Kidney tubule cell (primary cell): ENCODE measurements around the gene SLX4.

Experiments
- DNase-seq: peaks from one replicate; pipeline ENCODE4 v3.0.0-alpha.2; 2018; ENCODE audit warnings: low spot score

Gene SLX4

DNA sequence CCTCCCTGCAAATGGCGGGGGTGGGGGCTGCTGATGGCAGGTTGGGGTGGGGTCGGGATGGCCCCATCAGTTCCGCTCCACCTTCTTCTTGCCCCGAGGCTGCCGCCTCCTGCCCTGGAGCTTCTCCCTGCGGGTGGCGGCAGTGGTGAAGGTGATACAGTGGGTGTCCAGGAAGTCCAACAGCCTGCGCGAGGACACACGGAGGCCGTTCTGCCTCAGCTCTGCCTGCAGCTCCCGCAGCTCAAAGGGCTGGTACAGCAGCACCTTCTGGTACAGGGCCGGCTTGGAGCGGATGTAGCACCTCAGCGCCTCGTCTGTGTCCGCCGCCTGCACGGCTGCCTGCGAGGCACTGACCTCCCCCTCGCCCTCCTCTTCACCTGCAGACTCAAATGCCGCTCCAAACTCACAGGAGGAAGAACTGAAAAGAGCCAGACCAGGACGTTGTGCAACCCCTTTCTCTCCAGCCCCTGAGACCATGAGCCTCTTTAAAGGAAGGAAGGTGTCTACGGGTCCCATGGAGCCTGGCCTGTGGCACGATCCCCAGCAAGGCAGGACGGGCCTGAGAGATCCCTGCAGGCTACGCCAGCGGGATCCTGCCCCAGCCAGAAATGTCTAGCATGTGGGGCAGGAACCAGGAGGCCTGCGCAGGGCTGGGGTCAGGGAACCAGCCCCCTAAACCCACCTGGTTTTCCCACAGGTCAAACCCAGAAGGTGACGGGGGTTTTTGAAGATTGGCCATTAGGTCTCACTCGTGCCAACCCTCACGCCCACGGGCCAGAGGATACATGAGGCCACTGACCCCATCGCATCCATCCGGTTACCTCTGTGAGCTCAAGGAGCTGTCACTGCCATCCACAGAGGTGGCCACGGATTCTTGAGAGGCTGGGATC, 28.9 kb downstream of the SLX4 start:
- no peak for DNase-seq

DNA sequence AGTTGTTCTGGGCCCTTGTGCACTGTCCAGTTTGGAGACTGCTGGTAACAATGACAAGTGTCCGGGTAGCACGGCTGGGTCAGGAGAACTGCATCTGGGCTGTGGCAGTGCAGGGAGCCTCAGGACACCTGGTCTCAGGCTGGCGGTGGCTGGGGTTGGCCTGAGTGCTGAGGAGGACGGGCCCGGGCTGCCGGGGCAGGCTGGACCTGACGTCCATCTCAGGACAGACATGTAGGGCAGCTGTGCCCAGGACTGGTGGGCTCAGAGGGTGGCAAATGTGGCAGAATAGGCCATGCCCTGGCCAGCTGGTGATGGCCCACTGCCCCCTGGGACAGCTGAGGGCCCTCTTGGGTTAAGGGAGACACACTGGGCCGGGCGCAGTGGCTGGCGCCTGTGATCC, 30.0 kb downstream of the SLX4 start:
- DNase-seq: no peak

DNA sequence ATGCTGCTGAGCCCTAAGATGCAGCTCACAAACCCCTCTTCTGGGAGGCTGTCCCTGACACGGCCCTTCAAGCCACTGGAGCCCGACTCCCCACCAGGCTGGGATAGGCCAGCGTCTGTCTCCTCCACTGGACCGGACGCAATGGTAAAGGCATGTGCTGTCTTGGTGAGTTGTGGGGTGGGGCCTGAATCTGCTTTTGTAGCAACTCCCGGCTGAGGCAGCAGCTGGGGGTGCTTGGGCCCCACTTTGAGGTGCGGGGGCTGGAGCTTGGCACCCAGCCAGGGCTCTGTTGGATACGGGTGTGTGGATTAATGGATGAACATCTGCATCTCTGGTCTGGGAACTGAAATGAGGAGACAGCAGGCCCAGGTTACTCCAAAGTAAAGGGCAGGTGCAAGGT, 30.7 kb downstream of the SLX4 start:
- DNase-seq: no peak

DNA sequence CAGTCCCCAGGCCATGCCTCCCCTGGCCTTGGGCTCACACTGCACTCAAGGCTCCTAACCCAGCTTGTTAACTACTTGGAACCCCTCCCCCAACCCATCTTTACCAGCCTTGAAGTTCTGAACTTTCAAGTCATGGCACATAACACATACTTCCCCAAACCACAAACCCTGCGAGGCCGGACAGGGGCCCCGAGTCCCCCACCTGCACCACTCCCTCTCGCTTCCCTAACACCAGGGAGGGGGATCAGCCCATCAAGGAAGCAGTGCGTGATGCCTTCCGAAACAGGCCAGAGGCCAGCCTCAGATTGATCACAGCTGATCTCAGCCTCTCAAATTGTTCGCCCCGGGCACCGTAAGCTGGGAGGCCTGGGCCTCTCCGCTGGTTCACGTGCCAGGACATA, 31.2 kb downstream of the SLX4 start:
- no peak for DNase-seq

DNA sequence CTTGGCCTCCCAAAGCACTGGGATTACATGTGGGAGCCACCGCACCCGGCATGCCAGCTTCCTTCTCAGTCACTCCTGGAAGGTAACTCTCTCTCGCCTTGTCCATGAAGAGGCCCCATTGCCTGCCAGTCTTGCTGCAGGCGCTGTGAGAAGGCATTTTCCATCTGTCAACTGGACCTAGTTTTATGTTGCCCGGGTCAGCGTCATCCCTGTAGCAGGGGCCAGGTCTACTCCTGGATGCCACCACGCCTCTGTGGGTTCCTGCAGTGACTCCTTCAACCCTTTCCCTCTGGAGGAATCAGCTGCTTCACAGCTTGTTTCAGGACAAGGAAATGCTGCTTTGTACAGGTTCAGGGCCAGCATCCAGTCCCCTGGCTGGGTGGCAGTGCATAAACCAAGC, 31.6 kb downstream of the SLX4 start:
- no peak for DNase-seq

- no peak for DNase-seq
Observed at GRCh38 chr16:3578610-3579551, 32.5 kb downstream of the SLX4 start.

DNA sequence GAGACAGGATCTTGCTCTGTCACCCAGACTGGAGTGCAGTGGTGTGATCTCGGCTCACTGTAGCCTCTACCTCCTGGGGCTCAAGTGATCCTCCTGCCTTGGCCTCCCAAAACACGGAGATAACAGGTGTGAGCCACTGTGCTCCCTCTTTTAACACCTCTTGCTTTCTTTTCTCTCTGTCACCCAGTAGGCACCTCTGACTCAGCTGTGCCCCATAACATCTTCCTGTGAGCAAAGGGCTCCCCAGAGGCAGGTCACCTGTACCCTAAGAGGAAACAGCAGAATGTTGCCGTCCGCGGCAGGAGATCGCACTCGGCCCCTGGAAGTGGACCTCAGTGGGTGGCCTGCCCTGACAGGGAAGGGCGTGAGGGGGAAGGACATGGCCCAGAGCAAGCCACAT, 33.3 kb downstream of the SLX4 start:
- DNase-seq: no peak

GRCh38 chr16:3577302-3577752, 34.1 kb downstream of the SLX4 start, which contains the start of gene NLRC3:
NLRC3 (minus strand) TSS chr16:3577403; CDS start chr16:3565036, 12,367 bp downstream.
- DNase-seq: no peak

- no peak for DNase-seq
Observed at GRCh38 chr16:3576211-3576610, 35.2 kb downstream of the SLX4 start.

- no peak for DNase-seq
Observed at GRCh38 chr16:3575491-3575890, 35.9 kb downstream of the SLX4 start.

GRCh38 chr16:3574195-3574594, 37.2 kb downstream of the SLX4 start:
- no peak for DNase-seq

DNA sequence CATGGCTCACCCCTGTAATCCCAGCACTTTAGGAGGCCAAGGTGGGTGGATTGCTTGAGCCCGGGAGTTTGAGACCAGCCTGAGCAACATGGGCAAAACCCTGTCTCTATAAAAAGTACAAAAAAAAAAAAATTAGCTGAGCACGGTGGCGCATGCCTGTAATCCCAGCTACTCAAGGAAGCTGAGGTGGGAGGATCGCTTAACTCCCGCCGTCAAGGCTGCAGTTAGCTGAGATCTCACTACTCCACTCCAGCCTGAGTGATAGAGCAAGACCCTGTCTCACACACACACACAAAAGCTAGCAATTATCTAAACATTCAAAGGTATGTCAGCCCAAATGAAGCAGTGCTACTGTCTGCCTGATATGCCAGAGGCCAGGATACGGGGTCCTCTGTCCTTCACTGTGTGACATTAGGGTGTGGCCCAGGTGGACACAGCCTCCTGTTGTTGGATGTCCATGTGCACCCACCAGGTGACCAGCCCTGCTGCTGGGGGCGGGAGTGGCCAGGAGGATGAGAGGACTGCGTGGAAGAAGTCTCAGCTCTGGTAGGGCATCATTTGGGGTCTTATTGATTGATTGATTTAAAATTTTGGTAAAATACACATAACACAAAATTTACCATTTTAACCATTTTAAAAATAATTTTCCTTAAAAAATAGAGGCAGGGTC, 38.1 kb downstream of the SLX4 start:
- no peak for DNase-seq

- peak; percentile 86 for DNase-seq
Observed at GRCh38 chr16:3570420-3571062, 40.9 kb downstream of the SLX4 start.

DNA sequence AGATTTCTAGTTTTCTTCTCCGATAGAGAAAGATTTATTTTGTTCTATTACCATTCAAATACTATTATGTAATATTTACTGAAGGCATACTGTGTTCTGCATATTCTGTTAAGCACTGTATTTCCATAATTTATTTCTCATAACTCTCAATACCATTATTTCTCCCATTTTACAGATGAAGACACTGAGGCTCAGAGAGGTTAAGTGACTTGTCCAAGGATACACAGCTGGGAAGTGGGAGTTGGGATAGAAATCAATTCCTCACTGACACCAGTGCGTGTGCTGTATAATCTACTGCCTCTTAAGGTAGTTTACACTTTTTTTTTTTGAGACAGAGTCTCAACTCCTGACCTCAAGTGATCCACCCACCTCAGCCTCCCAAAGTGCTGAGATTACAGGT, 41.6 kb downstream of the SLX4 start:
- no peak for DNase-seq

GRCh38 chr16:3566990-3567389, 44.4 kb downstream of the SLX4 start:
- DNase-seq: no peak

DNA sequence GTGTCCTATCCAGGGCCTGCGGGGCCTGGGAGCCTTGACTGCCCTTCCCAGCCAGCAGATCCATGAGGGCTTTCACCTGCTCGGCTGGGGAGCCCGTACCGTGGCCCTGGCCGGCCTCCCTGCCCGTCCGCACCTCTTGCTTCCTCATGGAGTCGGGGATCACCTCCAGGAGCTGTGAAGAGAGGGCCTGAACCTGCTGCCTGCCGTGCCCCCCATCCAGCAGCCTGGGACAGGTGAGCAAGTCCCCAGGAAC, 46.6 kb downstream of the SLX4 start:
- no peak for DNase-seq

GRCh38 chr16:3564130-3564888, 47.1 kb downstream of the SLX4 start:
- no peak for DNase-seq

DNA sequence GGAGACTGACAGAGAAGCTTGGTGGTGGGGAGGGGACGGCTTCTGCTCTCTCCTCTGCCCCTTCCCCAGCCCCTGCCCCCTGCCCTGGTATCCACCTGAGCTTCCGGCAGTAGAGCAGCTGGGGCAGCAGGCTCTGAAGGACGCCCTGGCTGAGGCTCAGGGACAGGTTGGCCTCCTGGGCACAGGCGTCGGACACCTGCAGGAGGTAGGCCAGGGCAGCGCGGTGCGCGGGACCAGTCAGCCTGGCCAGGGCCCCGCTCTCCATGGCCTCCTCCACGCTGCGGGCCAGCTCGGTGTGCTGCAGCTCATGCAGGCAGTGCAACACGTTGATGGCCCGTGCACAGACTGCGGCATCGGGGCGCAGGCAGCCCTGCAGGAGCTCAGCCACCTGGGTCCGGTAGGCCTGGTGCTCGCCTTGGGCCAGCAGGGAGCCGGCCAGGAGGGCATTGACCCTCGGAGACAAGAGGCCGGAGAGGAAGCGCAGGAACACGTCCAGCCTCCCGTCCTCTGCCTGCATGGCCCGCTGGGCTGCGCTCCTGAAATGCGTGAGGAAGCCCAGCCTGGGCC, 48.4 kb downstream of the SLX4 start:
- DNase-seq: no peak

DNA sequence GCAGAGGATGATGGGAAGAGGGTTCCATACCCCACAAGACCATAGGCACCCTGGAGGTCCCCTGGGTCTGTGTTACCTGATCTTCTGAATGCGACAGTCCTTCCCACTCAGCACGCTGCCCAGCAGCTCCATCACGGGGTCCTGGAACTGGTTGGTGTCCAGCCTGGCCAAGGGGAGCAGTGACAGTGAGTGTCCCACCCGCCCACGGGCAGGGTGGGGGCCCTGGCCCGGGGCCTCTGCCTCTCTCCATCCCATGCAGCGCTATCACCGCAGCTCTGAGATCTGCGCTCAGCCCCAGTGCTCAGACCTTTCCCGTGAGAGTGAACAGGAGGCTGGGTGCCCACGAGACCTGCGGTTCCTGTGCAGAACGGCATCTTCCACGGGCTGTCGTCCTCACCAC, 49.8 kb downstream of the SLX4 start:
- no peak for DNase-seq

DNA sequence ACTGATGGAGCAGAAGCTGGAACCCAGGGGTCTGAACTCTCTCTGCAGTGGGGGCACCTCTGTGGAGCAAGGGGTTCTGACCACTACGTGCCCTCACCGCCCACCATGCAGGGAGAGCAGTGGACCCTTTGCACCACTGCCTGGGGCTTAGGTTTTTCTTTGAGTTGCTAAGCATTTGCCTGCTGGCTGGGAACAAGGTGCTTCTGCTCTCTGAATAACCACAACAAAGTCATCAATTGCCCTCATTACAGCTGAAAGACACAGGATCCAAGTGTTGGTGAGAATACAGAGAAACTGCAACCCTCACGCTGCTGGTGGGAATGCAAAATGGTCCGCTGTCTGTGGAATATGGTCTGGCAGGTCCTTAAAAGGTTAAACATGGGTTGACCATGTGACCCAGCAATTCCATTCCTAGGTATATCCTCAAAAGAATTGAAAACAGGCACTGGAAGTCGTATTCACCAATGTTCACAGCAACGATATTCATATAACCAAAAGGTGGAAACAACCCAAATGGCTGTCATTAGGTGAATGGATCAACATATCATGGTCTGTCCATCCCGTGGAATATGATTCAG, 57.0 kb downstream of the SLX4 start:
- DNase-seq: no peak
